GM19438 (cell line): ENCODE results near the gene TMX2.

Experiments used
- ATAC-seq: cut with Tn5 transposase; IDR thresholded peaks from one replicate; pipeline ENCODE4 v1.9.1; 2021; ENCODE audit warnings: low read depth; ENCODE audit not compliant: unreplicated experiment

The TMX2 gene

GRCh38 chr11:57788703-57789088 is 76.3 kb downstream of the TMX2 start:
- no peak for ATAC-seq
